Vagina (tissue), 2 donors: ENCODE measurements around the gene DOLK.

Experiments
- CTCF ChIP-seq, 3 experiments: fragments of 450-650 bp in 2 of 3; fragments of 200-600 bp in 1 of 3; sonication (generic) in 1 of 3; IDR thresholded peaks; one replicate each; pipeline ENCODE4 v1.5.1; 2017 to 2019; ENCODE audit warnings: antibody characterized with exemption in 3 of 3, mild to moderate bottlenecking in 2 of 3, moderate library complexity in 2 of 3
- POLR2A ChIP-seq, 2 donors: fragments of 450-650 bp; IDR thresholded peaks; one replicate each; pipeline ENCODE4 v1.6.1; 2017; ENCODE audit warnings: antibody characterized with exemption in 2 of 2, mild to moderate bottlenecking in 2 of 2, moderate library complexity in 2 of 2
- POLR2AphosphoS5 ChIP-seq, 2 donors: sonication (generic); formaldehyde crosslinking; IDR thresholded peaks; one replicate each; pipeline ENCODE4 v1.9.0; 2017; ENCODE audit warnings: antibody characterized with exemption in 2 of 2, mild to moderate bottlenecking in 2 of 2, low read depth in 1 of 2; ENCODE audit not compliant: insufficient read depth in 1 of 2

GRCh38 chr9:128992995-128993394 is 45.6 kb upstream of the DOLK start:
- TF ChIP-seq POLR2AphosphoS5 (IDR thresholded peaks at IDR 0.05; ENCODE audit: insufficient read depth in 1 of 2, low read depth in 1 of 2): no peak
- TF ChIP-seq CTCF (IDR thresholded peaks at IDR 0.05): no peak
- no peak for TF ChIP-seq POLR2A (IDR thresholded peaks at IDR 0.05)
